Measurements from ENCODE around the gene PAGE1.

- no peak for TF ChIP-seq POLR2A (IDR thresholded peaks at IDR 0.05)
- no peak for TF ChIP-seq CTCF (IDR thresholded peaks at IDR 0.05)
Observed at GRCh38 chrX:49644991-49645637, 50.7 kb downstream of the PAGE1 start.
